OCI-LY3 (cell line): Measurements from ENCODE around the gene OPN1MW3.
"Not testable (repeated sequence)": the region's sequence is repeated elsewhere in the genome, so short reads cannot be mapped to it uniquely, and the experiment has no call there.

Source experiments
- EZH2phosphoT487 ChIP-seq: fragments of 200-600 bp; shearing (Covaris generic); IDR thresholded peaks from 2 replicates; pipeline ENCODE4 v1.6.1; 2018; ENCODE audit warnings: antibody characterized with exemption, mixed run types, low read depth
- TF ChIP-seq, protein P1 (sequence below): fragments of 200-600, 300-600 bp; sonication (generic); IDR thresholded peaks from 2 replicates; pipeline ENCODE4 v1.5.1; 2014; ENCODE audit warnings: antibody characterized with exemption, low read length, low read depth

GRCh38 chrX:154269245-154269644 is 11.9 kb downstream of the OPN1MW3 start:
- TF ChIP-seq, protein P1, sequence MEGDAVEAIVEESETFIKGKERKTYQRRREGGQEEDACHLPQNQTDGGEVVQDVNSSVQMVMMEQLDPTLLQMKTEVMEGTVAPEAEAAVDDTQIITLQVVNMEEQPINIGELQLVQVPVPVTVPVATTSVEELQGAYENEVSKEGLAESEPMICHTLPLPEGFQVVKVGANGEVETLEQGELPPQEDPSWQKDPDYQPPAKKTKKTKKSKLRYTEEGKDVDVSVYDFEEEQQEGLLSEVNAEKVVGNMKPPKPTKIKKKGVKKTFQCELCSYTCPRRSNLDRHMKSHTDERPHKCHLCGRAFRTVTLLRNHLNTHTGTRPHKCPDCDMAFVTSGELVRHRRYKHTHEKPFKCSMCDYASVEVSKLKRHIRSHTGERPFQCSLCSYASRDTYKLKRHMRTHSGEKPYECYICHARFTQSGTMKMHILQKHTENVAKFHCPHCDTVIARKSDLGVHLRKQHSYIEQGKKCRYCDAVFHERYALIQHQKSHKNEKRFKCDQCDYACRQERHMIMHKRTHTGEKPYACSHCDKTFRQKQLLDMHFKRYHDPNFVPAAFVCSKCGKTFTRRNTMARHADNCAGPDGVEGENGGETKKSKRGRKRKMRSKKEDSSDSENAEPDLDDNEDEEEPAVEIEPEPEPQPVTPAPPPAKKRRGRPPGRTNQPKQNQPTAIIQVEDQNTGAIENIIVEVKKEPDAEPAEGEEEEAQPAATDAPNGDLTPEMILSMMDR, result not testable (repeated sequence)
- TF ChIP-seq EZH2phosphoT487, result not testable (repeated sequence)
